Cardiac muscle cell (in vitro differentiated cells and primary cell): Measurements from ENCODE around the gene CEP20. TPM values are rescaled to one million over a fixed set of nuclear protein-coding genes. Genes with fewer than 3 reads are reported as not detected.
A peak's percentile ranks its signal among the peaks of the same experiment; 100 is the strongest.

Experiments used
- DNase-seq, 2 donors: peaks; one replicate each; pipeline versions ENCODE4 v3.0.0 to v3.0.0-alpha.2; 2010 to 2017; ENCODE audit warnings: low read depth in 1 of 2, low spot score in 1 of 2
- H3K27ac ChIP-seq: fragments of 200-600 bp; sonication (generic); 2 replicates; pipeline ENCODE4 v1.5.1; 2016
- H3K27me3 ChIP-seq: fragments of 200-600 bp; sonication (generic); 2 replicates; pipeline ENCODE4 v1.6.0; 2016; ENCODE audit warnings: control low read depth
- H3K36me3 ChIP-seq: fragments of 200-600 bp; sonication (generic); 2 replicates; pipeline ENCODE4 v1.5.1; 2016; ENCODE audit warnings: control low read depth
- H3K4me1 ChIP-seq: fragments of 200-600 bp; sonication (generic); 2 replicates; pipeline ENCODE4 v1.8.1; 2017; ENCODE audit warnings: low read depth, mild to moderate bottlenecking, mixed run types
- H3K4me3 ChIP-seq: fragments of 200-600 bp; sonication (generic); 2 replicates; pipeline ENCODE4 v1.5.1; 2016; ENCODE audit warnings: mild to moderate bottlenecking
- H3K9me3 ChIP-seq: fragments of 200-600 bp; sonication (generic); 2 replicates; pipeline ENCODE4 v1.5.1; 2017; ENCODE audit warnings: low read depth, mild to moderate bottlenecking, control low read depth
- polyA plus RNA-seq: library from polyadenylated mRNA; unstranded; fragments of >200 nt; fragmentation: Nextera tagmentation; extraction: Ambion mirVana; gene quantifications from 2 replicates; pipeline ENCODE4 v1.2.1, GENCODE V29; 2016
- total RNA-seq: library from RNA; depleted of rRNA; stranded (reverse); fragments of >200 nt; gene quantifications from 2 replicates; pipeline ENCODE4 v1.2.3, GENCODE V29; 2016
- TF ChIP-seq, protein P1 (sequence below): IDR thresholded peaks from 2 replicates; pipeline ENCODE4 v1.5.1; 2012; ENCODE audit warnings: low read depth, mild to moderate bottlenecking, low read length

The CEP20 gene
- total and polyA plus RNA-seq, 2 experiments from 2014 or later: 14.8 to 21.4 TPM

GRCh38 chr16:15897834-15898254, 9.4 kb upstream of the CEP20 start:
- H3K9me3 ChIP-seq: no peaks in the 10 kb centered on the region
- H3K4me3 ChIP-seq: no peak overlapping the region
- TF ChIP-seq, protein P1, sequence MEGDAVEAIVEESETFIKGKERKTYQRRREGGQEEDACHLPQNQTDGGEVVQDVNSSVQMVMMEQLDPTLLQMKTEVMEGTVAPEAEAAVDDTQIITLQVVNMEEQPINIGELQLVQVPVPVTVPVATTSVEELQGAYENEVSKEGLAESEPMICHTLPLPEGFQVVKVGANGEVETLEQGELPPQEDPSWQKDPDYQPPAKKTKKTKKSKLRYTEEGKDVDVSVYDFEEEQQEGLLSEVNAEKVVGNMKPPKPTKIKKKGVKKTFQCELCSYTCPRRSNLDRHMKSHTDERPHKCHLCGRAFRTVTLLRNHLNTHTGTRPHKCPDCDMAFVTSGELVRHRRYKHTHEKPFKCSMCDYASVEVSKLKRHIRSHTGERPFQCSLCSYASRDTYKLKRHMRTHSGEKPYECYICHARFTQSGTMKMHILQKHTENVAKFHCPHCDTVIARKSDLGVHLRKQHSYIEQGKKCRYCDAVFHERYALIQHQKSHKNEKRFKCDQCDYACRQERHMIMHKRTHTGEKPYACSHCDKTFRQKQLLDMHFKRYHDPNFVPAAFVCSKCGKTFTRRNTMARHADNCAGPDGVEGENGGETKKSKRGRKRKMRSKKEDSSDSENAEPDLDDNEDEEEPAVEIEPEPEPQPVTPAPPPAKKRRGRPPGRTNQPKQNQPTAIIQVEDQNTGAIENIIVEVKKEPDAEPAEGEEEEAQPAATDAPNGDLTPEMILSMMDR: no peak
- no peaks in the 10 kb centered on the region for H3K4me1 ChIP-seq
- H3K36me3 ChIP-seq: no peaks in the 10 kb centered on the region
- DNase-seq: no peak
- no peak overlapping the region for H3K27ac ChIP-seq
- H3K27me3 ChIP-seq: peaks cover 5% of the 10 kb centered on the region

DNA sequence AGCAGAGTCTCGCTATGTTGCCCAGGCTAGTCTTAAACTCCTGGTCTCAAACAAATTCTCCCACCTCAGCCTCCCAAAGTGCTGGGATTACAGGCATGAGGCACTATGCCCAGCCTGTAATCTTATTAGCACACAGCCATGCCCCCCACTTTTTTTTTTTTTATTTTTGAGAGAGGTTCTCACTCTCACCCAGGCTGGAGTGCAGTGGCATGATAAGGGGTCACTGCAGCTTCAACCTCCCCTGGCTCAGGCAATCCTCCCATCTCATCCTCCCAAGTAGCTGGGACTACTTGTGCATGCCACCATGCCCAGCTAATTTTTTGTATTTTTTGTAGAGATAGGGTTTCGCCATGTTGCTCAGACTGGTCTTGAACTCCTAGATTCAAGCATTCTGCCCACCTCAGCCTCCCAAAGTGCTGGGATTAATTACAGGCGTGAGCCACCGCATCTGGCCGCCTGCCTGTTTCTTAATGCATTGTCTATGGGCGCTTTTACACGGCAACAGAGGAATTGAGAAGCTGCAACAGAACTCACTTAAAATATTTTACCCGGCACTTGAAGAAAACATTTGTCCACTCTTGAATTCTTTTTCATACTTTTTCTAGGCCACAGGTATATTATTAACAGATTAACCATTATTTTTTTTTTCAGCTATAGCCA, 8.8 kb upstream of the CEP20 start:
- TF ChIP-seq, protein P1: no peak
- H3K9me3 ChIP-seq: no peaks in the 10 kb centered on the region

GRCh38 chr16:15894571-15895374, 6.4 kb upstream of the CEP20 start:
- TF ChIP-seq, protein P1: no peak
- Histone ChIP-seq H3K4me3 (no peak overlapping the region), H3K9me3 (no peaks in the 10 kb centered on the region), H3K4me1 (no peaks in the 10 kb centered on the region), H3K27me3 (no peaks in the 10 kb centered on the region), H3K27ac (no peak overlapping the region), H3K36me3 (no peaks in the 10 kb centered on the region)
- DNase-seq: no peak

More for the DNA sequence above, 8.8 kb upstream of the CEP20 start:
- Histone ChIP-seq H3K4me1 (no peaks in the 10 kb centered on the region), H3K36me3 (no peaks in the 10 kb centered on the region), H3K4me3 (no peak overlapping the region), H3K27me3 (peaks cover 5% of the 10 kb centered on the region), H3K27ac (no peak overlapping the region)
- DNase-seq: no peak

- H3K4me1 ChIP-seq: no peaks in the 10 kb centered on the region
- H3K27me3 ChIP-seq: no peaks in the 10 kb centered on the region
- no peak for DNase-seq
- no peak overlapping the region for H3K27ac ChIP-seq
- no peak overlapping the region for H3K4me3 ChIP-seq
- TF ChIP-seq, protein P1: no peak
- no peaks in the 10 kb centered on the region for H3K36me3 ChIP-seq
- H3K9me3 ChIP-seq: no peaks in the 10 kb centered on the region
These were observed 3.1 kb upstream of the CEP20 start for GRCh38 chr16:15891508-15891907.

DNA sequence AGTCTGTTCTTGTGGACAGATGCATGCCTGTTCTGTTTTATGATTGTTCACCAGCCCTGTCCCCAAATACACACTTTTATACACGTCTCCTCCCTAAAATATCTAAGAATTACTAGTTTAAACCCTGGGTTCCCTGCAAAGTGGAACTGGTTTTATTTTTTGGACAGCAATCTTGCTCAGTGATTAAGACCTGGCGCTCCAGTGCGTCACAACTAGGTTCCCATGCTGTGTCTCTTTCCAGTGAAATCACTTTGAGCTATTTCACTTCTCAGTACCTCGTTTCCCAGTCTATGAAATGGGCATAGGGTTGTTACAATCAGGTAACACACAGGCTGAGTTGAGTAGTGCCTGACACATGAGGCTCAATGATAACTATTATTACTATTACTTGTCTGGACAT, 1.1 kb downstream of the CEP20 start:
- Histone ChIP-seq H3K9me3 (no peaks in the 10 kb centered on the region), H3K36me3 (peaks cover 4% of the 10 kb centered on the region), H3K4me1 (no peaks in the 10 kb centered on the region), H3K27ac (no peak overlapping the region), H3K27me3 (no peaks in the 10 kb centered on the region), H3K4me3 (peak overlapping the region; percentile 97)
- DNase-seq: no peak
- TF ChIP-seq, protein P1: no peak
